CD4-positive, alpha-beta T cell treated with Interleukin-15 for 1 hour (primary cell): ENCODE measurements around the gene H2BK1.

Experiments
- DNase-seq: peaks from one replicate; pipeline ENCODE4 v3.0.0-alpha.2; 2020

H2BK1 gene

DNA sequence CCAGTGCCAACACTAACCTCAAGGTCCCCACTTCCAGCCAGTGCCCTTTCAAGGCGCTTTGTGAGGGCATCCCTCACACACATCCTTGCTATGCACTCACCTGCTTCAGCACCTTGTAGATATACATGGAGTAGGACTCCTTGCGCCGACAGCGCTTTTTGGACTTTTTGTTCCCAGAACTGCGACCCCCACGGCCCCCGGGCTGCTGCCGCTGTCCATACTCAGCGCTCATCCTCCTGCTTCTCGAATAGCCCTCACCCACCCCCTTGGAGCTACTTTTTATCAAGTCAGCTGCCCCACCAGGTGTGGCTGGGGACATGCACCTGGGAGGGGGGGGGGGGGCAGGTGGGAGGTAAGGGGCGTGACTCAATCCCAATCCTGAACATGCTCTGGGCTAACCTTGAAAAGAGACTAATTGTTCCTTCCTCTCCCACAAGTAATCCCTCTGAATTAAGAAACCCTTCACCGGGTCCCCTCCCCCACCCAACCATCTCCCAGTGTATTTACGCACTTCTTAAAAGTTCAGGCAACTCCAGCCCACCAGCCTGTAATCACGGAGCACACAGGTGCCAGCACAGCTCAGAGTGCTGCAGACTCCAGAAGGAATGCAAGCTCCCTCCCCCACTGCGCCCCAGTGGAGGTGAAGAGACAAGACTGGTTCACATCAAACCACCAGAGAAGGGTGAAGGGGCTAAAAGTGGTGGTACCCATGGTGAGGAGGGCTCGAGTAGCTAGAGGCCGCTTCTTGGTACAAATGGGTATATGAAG, at the start of gene H2BK1:
TSS of gene H2BK1 (minus strand) at position 402 of the 768 bp plus-strand sequence. CDS start at position 232, 170 bp downstream.
- no peak for DNase-seq

DNA sequence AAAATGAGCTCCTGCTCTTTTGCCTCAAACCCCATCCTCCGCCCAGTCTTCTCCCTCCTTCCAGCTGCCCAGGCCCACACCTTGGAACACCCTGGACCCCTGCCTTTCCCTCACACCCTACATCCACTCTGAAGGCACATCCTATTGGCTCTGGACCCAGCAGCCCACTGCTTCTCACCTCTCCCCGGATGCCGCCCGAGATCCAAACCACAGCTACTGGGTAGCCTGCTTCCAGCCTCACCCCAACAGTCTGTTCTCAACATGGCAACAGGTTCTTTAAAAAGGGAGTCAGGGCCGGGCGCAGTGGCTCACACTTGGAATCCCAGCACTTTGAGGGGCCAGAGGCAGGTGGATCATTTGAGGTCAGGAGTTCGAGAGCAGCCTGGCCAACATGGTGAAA, 47.7 kb upstream of the H2BK1 start:
- no peak for DNase-seq

- DNase-seq, result no peak
Observed at GRCh38 chr7:151256410-151257045, 46.2 kb upstream of the H2BK1 start.

DNA sequence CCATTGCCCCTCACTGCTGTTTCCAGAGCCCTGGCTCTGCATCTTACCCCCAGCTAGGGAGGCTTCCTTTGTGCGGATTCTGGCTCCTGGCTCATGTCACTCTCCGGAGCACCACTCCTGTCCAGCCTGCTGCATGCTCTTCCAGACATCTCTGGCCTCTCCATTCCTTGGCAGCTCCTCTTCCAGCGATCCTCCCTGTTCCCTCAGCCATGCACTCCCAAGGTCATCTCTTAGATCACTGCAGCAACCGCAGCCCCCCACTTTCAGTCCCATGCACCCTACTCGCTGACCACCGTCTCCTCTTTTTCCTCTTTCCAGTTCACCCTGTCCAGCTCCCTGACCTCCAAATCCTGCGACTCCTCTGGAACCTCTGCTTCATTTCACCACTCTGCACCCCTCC, 45.1 kb upstream of the H2BK1 start:
- no peak for DNase-seq

- DNase-seq, result no peak
Observed at GRCh38 chr7:151254851-151255250, 44.6 kb upstream of the H2BK1 start.

- no peak for DNase-seq
Observed at GRCh38 chr7:151254316-151254715, 44.0 kb upstream of the H2BK1 start.

- DNase-seq, result no peak
Observed at GRCh38 chr7:151252961-151253711, 42.8 kb upstream of the H2BK1 start.

- no peak for DNase-seq
Observed at GRCh38 chr7:151252561-151252835, 42.2 kb upstream of the H2BK1 start.

DNA sequence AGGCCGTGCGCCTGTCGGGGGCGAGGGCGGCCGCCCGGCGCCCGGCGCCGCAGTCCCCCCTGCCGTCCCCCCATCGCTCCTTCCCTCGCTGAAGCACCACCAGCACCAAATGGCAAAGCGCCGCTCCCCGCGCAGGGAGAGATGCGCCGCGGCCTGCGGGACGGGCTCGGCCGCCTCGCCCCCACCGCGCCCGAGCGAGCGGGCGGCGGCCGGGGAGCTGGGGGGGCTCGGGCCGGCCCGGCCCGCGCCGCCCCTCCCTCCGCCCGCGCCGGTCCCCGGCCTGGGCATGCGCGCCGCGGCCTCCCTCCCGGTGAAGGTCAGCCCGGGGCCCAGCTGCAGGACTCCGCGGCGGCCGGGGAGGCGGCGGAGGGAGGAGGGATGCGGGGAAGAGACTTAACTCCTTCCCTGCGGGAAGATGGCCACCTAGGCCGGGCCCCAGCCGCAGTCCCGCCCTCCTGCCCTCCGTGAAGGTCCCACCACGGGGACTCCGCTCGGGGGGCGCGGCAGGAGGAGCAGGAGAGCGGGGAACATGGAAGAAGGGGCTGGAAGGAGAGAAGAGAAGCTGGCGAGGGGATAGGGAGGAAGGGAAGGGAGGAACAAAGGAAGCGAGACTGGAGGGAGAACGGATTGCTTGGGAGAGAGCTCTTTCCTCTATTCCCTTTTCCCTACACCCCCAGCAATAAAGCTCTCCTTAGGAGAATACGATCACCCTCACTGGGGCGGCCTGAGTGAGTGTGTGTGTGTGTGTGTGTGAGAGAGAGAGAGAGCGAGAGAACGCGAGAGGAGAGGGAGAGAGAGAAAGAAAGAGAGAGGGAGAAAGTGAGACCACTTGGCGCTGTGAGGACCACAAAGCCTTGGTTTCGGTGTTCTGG, 41.6 kb upstream of the H2BK1 start:
- no peak for DNase-seq

DNA sequence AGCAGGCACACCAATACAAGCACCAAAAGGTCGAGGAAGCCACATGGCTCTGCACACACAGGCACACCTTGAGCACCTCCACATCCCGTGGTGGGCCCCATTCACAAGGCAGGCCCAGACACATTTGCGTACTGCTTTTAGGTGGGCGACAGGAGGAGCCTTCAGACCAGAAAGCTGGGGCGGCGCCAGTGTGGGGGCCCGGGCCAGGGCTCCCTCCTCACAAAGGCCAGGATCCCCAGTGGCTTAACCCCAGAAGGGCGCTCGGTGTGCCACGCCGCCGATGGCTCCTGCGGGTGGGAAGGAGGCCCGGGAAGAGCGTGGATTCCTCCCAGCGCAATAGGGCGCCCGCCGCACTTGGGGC, 41.0 kb upstream of the H2BK1 start:
- no peak for DNase-seq

DNA sequence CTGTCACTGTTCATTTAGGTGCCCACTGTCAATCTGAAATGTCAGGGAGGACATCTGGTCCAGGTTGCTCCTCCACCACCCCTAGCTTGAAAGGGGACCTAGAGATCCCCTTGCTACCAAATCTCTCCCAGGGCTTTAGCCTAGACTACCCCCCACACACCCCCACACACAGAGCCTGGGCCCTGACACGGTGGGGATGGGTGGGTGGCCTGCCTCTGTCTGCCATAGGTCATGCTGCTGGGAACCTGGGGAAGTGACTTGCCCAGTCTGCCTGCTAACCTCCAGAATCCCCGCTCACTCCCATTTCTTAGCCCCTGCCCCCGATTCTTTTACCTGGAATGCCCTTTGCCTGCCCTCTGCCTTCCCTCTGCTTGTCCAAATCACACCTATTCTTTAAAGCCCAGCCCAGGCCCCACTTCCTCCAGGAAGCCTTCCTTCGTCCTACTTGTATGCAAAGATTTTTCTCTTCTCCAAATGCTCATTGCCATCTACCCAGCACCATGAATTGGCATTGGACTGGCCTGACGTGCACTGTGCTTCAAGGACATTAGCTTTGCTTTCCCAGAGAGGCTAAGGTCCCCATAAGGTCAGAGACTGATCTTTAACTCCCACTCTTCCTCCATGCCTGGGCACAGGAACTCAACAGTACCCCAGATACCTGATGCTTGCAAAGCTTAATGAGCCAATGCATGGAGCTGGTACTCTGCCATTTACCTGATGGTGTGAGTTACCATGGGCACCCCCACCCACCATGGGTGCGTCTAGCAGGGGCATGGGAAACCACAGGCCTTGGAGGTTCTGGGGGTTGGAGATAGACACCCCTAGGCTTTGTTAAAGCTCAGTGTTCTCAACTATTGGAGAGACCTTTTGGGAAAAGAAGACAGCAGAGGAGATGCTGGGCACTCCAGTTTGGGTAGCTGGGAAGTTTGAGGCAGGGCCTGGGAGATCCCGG, 40.2 kb upstream of the H2BK1 start:
- no peak for DNase-seq

DNA sequence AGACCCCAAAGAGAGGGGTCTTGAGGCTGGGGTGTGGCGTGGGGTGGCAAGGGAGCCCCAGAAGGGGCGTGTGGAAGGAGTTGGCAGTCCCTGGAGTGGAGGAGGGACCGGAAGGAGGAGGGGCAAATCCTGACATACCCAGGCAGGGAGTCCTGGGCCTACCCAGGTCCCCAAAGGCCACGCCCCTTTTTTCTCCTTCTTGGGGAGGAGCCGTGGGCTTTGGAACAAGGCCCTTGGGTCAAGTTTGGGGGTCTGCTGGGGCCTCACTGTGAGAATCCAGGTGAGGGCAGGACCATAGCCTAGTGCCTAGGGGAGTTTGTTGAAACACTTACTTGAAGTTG, 39.4 kb upstream of the H2BK1 start:
- no peak for DNase-seq

GRCh38 chr7:151249034-151249731, 38.9 kb upstream of the H2BK1 start:
- DNase-seq, result no peak

DNA sequence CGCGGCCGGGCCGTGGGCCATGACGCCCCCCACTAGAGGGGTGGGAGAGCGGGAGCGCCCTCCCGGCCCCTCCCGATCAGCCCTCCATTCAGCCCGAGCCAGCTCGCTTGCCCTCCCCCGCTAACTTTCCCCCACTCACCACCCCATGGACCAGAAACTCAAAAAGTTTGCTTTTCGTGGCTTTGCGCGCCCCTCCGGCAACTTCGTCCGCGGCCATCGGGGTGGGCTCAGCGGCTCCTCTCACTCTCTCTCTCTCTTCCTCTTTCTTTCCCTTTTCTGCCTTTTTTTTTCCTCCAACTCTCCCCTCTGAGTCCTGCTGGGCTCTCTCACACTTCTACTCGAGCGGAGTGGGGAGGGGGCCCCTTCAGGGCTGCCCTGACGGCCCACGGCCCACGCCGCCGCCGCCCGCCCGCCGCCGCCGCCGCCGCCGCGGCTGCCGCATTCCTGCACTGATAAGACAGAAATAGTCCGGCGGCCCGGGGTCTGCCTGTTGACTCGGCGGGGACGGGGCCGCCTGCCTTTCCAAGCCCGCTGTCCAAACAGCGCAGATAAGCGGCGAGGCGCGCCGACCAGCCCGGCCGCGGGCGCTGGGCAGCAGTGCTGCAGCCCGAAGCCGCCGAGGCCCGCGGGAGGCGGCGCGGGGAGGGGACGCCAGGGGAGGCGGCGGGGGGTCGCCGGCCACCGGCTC, 38.2 kb upstream of the H2BK1 start, which contains the start of gene SMARCD3:
TSS of gene SMARCD3 (minus strand) at position 349 of the 688 bp plus-strand sequence. CDS start at position 217, 132 bp downstream.
- DNase-seq, result no peak

DNA sequence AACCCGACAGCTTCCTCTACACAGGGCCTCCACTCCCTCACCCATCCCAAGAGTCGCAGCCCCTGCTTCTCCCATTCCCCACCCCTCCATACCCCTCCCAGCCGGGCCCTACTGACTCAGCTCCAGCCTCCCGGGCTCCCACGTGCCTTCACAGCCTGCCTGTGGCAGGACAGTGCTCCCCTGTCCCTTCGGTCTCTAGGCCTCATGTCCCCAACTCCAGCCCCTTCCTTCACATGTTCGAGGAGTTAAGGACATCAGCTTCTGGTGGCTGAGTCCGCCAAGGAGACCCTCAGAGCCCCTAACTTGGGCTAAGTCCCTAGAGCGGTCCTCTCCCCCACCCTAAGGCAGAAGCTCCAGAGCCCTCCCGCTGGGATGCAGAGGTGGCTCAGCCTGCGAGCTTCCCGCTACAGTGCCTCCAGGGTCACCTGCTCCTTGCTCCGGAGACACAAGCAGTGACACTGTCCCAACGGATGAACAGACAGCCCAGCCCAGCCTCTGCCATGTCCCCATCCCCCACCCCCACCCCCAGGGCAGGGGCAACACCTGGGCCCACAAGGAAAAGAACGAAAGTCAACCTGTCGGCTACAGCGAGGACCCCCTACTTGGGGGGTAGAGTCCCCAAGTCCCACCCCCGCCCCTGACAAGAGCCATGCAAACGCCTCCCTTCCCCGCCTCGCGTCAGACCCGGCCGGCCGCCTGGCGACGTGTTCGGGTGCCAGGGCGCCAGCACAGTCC, 37.5 kb upstream of the H2BK1 start:
- no peak for DNase-seq

- no peak for DNase-seq
Observed at GRCh38 chr7:151246851-151247580, 36.7 kb upstream of the H2BK1 start.

DNA sequence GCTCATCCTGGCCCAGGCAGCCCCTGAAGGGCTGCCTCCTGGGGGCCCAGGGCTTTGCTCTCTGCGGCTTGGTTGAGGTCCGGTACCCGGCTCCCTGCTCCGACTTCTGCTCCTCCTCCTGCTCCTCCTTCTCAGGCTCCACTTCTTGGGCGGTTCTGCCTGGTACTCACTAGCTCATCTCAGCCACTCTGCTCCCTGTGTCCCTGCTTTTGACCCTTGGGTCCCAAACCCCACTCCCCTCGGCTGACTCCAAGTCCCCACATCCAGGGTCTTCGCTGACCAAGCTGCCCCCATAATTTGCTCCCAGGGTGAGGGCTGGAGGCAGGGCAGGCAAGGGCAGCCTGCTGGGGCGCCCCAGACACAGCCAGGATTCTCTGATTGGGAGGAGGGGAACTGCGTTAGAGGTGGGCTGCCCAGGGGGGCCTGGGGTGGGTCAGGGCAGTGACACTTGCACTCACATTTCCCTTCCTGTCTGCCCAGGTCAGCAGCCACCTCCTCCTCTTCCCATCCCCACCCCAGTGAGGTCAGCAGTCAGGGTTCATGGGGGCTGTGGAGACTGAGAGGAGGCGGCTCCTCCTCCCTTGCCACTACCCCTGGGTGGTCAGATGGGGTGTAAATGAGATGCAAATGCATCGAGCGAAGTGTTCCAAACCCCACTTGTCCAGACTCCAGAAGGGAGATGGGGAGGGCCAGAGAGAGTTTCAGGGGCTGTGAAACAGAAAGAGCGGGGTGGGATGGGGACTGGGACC, 36.0 kb upstream of the H2BK1 start:
- DNase-seq, result no peak

DNA sequence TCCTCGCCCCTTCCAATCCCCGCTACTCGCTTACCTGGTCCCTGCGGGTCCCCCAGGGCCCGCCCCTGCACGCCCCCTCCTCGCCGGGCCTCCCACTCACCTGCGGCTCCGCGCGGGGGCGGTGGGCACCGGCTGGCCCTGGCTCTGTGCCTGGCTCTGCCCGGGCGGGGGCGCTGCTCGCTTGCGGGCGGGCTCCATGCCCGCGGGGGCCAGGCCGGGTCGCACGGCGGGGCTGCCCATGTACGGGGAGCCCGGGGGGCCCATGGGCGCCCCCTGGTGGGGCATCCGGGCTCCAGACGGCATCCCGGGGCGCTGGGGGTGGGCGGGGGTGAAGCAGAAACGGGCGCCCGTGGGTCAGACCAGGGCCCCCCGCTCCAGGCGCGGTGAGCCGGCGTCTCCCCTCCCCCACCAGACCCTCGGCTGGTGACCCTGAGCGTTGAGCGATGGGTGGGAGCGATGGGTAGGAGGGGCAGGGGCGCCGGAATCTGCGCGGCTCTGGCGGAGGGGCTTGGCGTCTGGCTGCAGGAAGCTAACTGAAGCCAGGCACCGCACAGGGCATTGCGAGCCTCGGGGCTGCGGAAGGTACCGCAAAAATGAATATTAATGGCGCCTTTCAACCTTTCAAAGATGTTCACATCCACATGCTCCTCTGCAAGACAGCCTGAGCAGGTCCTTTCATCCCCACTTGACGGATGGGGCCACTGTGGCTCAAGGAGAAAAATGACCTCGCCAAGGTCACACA, 35.2 kb upstream of the H2BK1 start:
- peak; percentile 73 for DNase-seq
